GM23248 (cell line): ENCODE data around the gene MAP2. TPM values are rescaled to one million over a fixed set of nuclear protein-coding genes. Genes with fewer than 3 reads are reported as not detected.
A peak's percentile ranks its signal among the peaks of the same experiment; 100 is the strongest.

Experiments used
- DNase-seq: peaks from one replicate; pipeline ENCODE4 v3.0.0-alpha.2; 2015
- H2AFZ ChIP-seq: fragments of 200-600 bp; sonication (generic); 2 replicates; pipeline ENCODE4 v1.6.1; 2016; ENCODE audit warnings: antibody characterized with exemption
- H3F3A ChIP-seq: fragments of 200-600 bp; sonication (generic); 2 replicates; pipeline ENCODE4 v1.6.1; 2016; ENCODE audit warnings: mild to moderate bottlenecking, antibody characterized with exemption, mixed run types; ENCODE audit not compliant: insufficient read depth
- H3K27ac ChIP-seq: fragments of 200-600 bp; sonication (generic); 2 replicates; pipeline ENCODE4 v1.5.1; 2016; ENCODE audit warnings: mild to moderate bottlenecking
- H3K27me3 ChIP-seq: fragments of 200-600 bp; sonication (generic); replicated peaks from 2 replicates; pipeline ENCODE4 v1.6.1; 2016; ENCODE audit warnings: mild to moderate bottlenecking; ENCODE audit not compliant: insufficient read depth
- H3K36me3 ChIP-seq: fragments of 200-600 bp; sonication (generic); 2 replicates; pipeline ENCODE4 v1.6.1; 2016; ENCODE audit warnings: low read depth, mild to moderate bottlenecking
- H3K4me1 ChIP-seq: fragments of 200-600 bp; sonication (generic); 2 replicates; pipeline ENCODE4 v1.6.1; 2016; ENCODE audit warnings: mild to moderate bottlenecking; ENCODE audit not compliant: insufficient read depth
- H3K4me2 ChIP-seq: fragments of 200-600 bp; sonication (generic); one replicate; pipeline ENCODE4 v1.6.1; 2016; ENCODE audit warnings: mild to moderate bottlenecking; ENCODE audit not compliant: unreplicated experiment
- H3K4me3 ChIP-seq: fragments of 200-600 bp; sonication (generic); 2 replicates; pipeline ENCODE4 v1.5.1; 2016; ENCODE audit warnings: mild to moderate bottlenecking
- H3K79me2 ChIP-seq: fragments of 200-600 bp; sonication (generic); 2 replicates; pipeline ENCODE4 v1.6.1; 2016; ENCODE audit warnings: mild to moderate bottlenecking; ENCODE audit not compliant: insufficient read depth
- H3K9ac ChIP-seq: fragments of 200-600 bp; sonication (generic); 2 replicates; pipeline ENCODE4 v1.6.1; 2016; ENCODE audit warnings: mild to moderate bottlenecking
- H3K9me2 ChIP-seq: fragments of 200-600 bp; sonication (generic); 2 replicates; pipeline ENCODE4 v1.6.1; 2016; ENCODE audit warnings: mixed run types, mild to moderate bottlenecking, moderate library complexity; ENCODE audit not compliant: insufficient read depth
- H3K9me3 ChIP-seq: fragments of 200-600 bp; sonication (generic); one replicate; pipeline ENCODE4 v1.6.1; 2017; ENCODE audit warnings: low read depth
- H4K20me1 ChIP-seq: fragments of 200-600 bp; sonication (generic); 2 replicates; pipeline ENCODE4 v1.6.0; 2016; ENCODE audit not compliant: insufficient read depth
- EZH2 ChIP-seq: fragments of 200-600 bp; sonication (generic); IDR thresholded peaks from 2 replicates; pipeline ENCODE4 v1.6.1; 2018; ENCODE audit warnings: antibody characterized with exemption, mild to moderate bottlenecking; ENCODE audit not compliant: insufficient read depth, poor library complexity, severe bottlenecking
- EZH2phosphoT487 ChIP-seq: fragments of 200-600 bp; sonication (generic); IDR thresholded peaks from 2 replicates; pipeline ENCODE4 v1.6.1; 2018; ENCODE audit warnings: antibody characterized with exemption, moderate library complexity, mild to moderate bottlenecking, low read depth; ENCODE audit not compliant: insufficient read depth
- WGBS, 2 experiments: methylation state at CpG; one replicate each; pipeline ENCODE4 v1.1.6; 2015 to 2017; ENCODE audit warnings: low lambda C conversion rate in 2 of 2, low coverage in 1 of 2; ENCODE audit errors: missing lambda C conversion rate in 2 of 2; 5-methylcytosine and 5-hydroxymethylcytosine counted together
- in situ Hi-C: fragments of 300-500 bp; cut with MboI; formaldehyde crosslinking; loops from 2 replicates; pipeline ENCODE4 v1.15.0; 2020
- polyA plus RNA-seq: library from polyadenylated mRNA; unstranded; fragments of >200 nt; fragmentation: Nextera tagmentation; extraction: Ambion mirVana; gene quantifications from 2 replicates; pipeline ENCODE4 v1.2.1, GENCODE V29; 2016
- total RNA-seq: library from RNA; depleted of rRNA; stranded (reverse); fragments of >200 nt; shearing (Covaris generic); gene quantifications from 2 replicates; pipeline ENCODE4 v1.2.3, GENCODE V29; 2014

The MAP2 gene
- total and polyA plus RNA-seq, 2 experiments from 2014 or later, result 1.1 to 7.6 TPM

GRCh38 chr2:209721497-209721896 lies 297.6 kb downstream of the MAP2 start:
- Histone ChIP-seq H3K27me3 (no peaks in the 10 kb centered on the region), H3K79me2 (no peaks in the 10 kb centered on the region), H4K20me1 (no peaks in the 10 kb centered on the region), H3F3A (no peaks in the 10 kb centered on the region), H3K4me3 (no peak overlapping the region), H3K36me3 (no peaks in the 10 kb centered on the region), H3K4me2 (peak overlapping the region; percentile 9), H3K9me3 (no peaks in the 10 kb centered on the region), H3K27ac (no peak overlapping the region), H3K9me2 (no peaks in the 10 kb centered on the region), H3K9ac (no peak overlapping the region), H2AFZ (no peak overlapping the region), H3K4me1 (peaks cover 9% of the 10 kb centered on the region)
- in situ Hi-C loops, result no loop called here
- peak; percentile 44 for DNase-seq
- TF ChIP-seq EZH2phosphoT487 (no peak), EZH2 (no peak)

GRCh38 chr2:209726311-209726710 lies 302.5 kb downstream of the MAP2 start:
- no peaks in the 10 kb centered on the region for H3K27me3 ChIP-seq
- H3K27ac ChIP-seq, result no peak overlapping the region
- H3K9me2 ChIP-seq, result no peaks in the 10 kb centered on the region
- no peak overlapping the region for H3K4me2 ChIP-seq
- H3K4me1 ChIP-seq, result peaks cover 7% of the 10 kb centered on the region
- H3K4me3 ChIP-seq, result no peak overlapping the region
- H3K9me3 ChIP-seq, result no peaks in the 10 kb centered on the region
- TF ChIP-seq EZH2 (no peak), EZH2phosphoT487 (no peak)
- H3K79me2 ChIP-seq, result no peaks in the 10 kb centered on the region
- no peak overlapping the region for H3K9ac ChIP-seq
- no peak overlapping the region for H2AFZ ChIP-seq
- no peak for DNase-seq
- H3F3A ChIP-seq, result no peaks in the 10 kb centered on the region
- WGBS, 2 experiments, result 70 to 80% methylated on average over 2 of the region's 2 CpGs
- no peaks in the 10 kb centered on the region for H4K20me1 ChIP-seq
- in situ Hi-C loops, result no loop called here
- H3K36me3 ChIP-seq, result no peaks in the 10 kb centered on the region

- Histone ChIP-seq H3K9ac (no peak overlapping the region), H3K27me3 (no peaks in the 10 kb centered on the region), H3K4me2 (no peak overlapping the region), H4K20me1 (no peaks in the 10 kb centered on the region), H3K79me2 (no peaks in the 10 kb centered on the region), H3K4me1 (no peaks in the 10 kb centered on the region), H3K4me3 (no peak overlapping the region), H3K9me2 (no peaks in the 10 kb centered on the region), H3K9me3 (no peaks in the 10 kb centered on the region), H3K36me3 (no peaks in the 10 kb centered on the region), H2AFZ (no peak overlapping the region), H3K27ac (no peak overlapping the region), H3F3A (no peaks in the 10 kb centered on the region)
- TF ChIP-seq EZH2, result no peak
- TF ChIP-seq EZH2phosphoT487, result no peak
- WGBS, 2 experiments, result 55 to 57% methylated on average over 2 of the region's 2 CpGs
- no peak for DNase-seq
- in situ Hi-C loops, result no loop called here
These were observed 303.2 kb downstream of the MAP2 start for GRCh38 chr2:209727077-209727476.

- TF ChIP-seq EZH2, result no peak
- no peak for TF ChIP-seq EZH2phosphoT487
- H3F3A ChIP-seq, result no peaks in the 10 kb centered on the region
- no peak overlapping the region for H3K4me3 ChIP-seq
- no peak overlapping the region for H2AFZ ChIP-seq
- H4K20me1 ChIP-seq, result no peaks in the 10 kb centered on the region
- peak; percentile 7 for DNase-seq
- no peaks in the 10 kb centered on the region for H3K4me1 ChIP-seq
- no peak overlapping the region for H3K27ac ChIP-seq
- no peak overlapping the region for H3K9ac ChIP-seq
- H3K79me2 ChIP-seq, result no peaks in the 10 kb centered on the region
- H3K9me2 ChIP-seq, result no peaks in the 10 kb centered on the region
- in situ Hi-C loops, result no loop called here
- no peaks in the 10 kb centered on the region for H3K36me3 ChIP-seq
- no peak overlapping the region for H3K4me2 ChIP-seq
- WGBS, 2 experiments, result 30 to 34% methylated on average over 3 of the region's 3 CpGs
- no peaks in the 10 kb centered on the region for H3K27me3 ChIP-seq
- H3K9me3 ChIP-seq, result no peaks in the 10 kb centered on the region
These were observed 311.0 kb downstream of the MAP2 start for GRCh38 chr2:209734805-209735204.

GRCh38 chr2:209741953-209742352 lies 318.1 kb downstream of the MAP2 start:
- Histone ChIP-seq H3K9me2 (no peaks in the 10 kb centered on the region), H3K36me3 (no peaks in the 10 kb centered on the region), H3K9ac (no peak overlapping the region), H2AFZ (no peak overlapping the region), H3K27ac (no peak overlapping the region), H4K20me1 (no peaks in the 10 kb centered on the region), H3F3A (no peaks in the 10 kb centered on the region), H3K4me2 (no peak overlapping the region), H3K27me3 (no peaks in the 10 kb centered on the region; the same call in 1 of the 2 replicates), H3K79me2 (no peaks in the 10 kb centered on the region), H3K4me1 (no peaks in the 10 kb centered on the region), H3K4me3 (no peak overlapping the region), H3K9me3 (no peaks in the 10 kb centered on the region)
- in situ Hi-C loops, result no loop called here
- TF ChIP-seq EZH2phosphoT487 (no peak), EZH2 (no peak)
- WGBS, 2 experiments, result 0 to 3% methylated on average over 1 of the region's 1 CpG
- no peak for DNase-seq
